ENCODE data around the gene ANKMY1.

Gene ANKMY1

GRCh38 chr2:240520130-240520973, 37.4 kb downstream of the ANKMY1 start:
- peak; percentile 12 for DNase-seq (ENCODE audit: low spot score)

GRCh38 chr2:240519396-240520129, 38.2 kb downstream of the ANKMY1 start:
- DNase-seq (ENCODE audit: low spot score) = peak; percentile 62

GRCh38 chr2:240518981-240519380, 38.8 kb downstream of the ANKMY1 start:
- no peak for DNase-seq (ENCODE audit: low spot score)

- no peak for DNase-seq (ENCODE audit: low spot score)
Observed at GRCh38 chr2:240517342-240517741, 40.4 kb downstream of the ANKMY1 start.

- DNase-seq (ENCODE audit: low spot score) = no peak
Observed at GRCh38 chr2:240514631-240515030, 43.2 kb downstream of the ANKMY1 start.

GRCh38 chr2:240513549-240514287, 44.1 kb downstream of the ANKMY1 start:
- peak; percentile 93 for DNase-seq (ENCODE audit: low spot score)

- DNase-seq (ENCODE audit: low spot score) = no peak
Observed at GRCh38 chr2:240512666-240513535, 44.9 kb downstream of the ANKMY1 start.

GRCh38 chr2:240512109-240512485, 45.7 kb downstream of the ANKMY1 start:
- DNase-seq (ENCODE audit: low spot score) = no peak

- DNase-seq (ENCODE audit: low spot score) = no peak
Observed at GRCh38 chr2:240511351-240512108, 46.3 kb downstream of the ANKMY1 start.

- no peak for DNase-seq (ENCODE audit: low spot score)
Observed at GRCh38 chr2:240510513-240511210, 47.1 kb downstream of the ANKMY1 start.

- no peak for DNase-seq (ENCODE audit: low spot score)
Observed at GRCh38 chr2:240509667-240510512, 47.9 kb downstream of the ANKMY1 start.

- no peak for DNase-seq (ENCODE audit: low spot score)
Observed at GRCh38 chr2:240508832-240509545, 48.8 kb downstream of the ANKMY1 start.

- no peak for DNase-seq (ENCODE audit: low spot score)
Observed at GRCh38 chr2:240507778-240508251, 50.0 kb downstream of the ANKMY1 start.

- DNase-seq (ENCODE audit: low spot score) = no peak
Observed at GRCh38 chr2:240507060-240507777, 50.6 kb downstream of the ANKMY1 start.

- no peak for DNase-seq (ENCODE audit: low spot score)
Observed at GRCh38 chr2:240506406-240507059, 51.3 kb downstream of the ANKMY1 start.

- DNase-seq (ENCODE audit: low spot score) = no peak
Observed at GRCh38 chr2:240505910-240506309, 51.9 kb downstream of the ANKMY1 start.

- no peak for DNase-seq (ENCODE audit: low spot score)
Observed at GRCh38 chr2:240503848-240504247, 53.9 kb downstream of the ANKMY1 start.

Data from AG08395 (cell line).